Measurements from ENCODE around the gene SKA2. TPM values are rescaled to one million over a fixed set of nuclear protein-coding genes. Genes with fewer than 3 reads are reported as not detected.

Gene SKA2
- total and polyA plus RNA-seq, 5 donors from 2014 or later = 37.7 to 86.7 (median 53.7) TPM

- H3K9me3 ChIP-seq (ENCODE audit: control insufficient read depth in 2 of 2, low read length in 2 of 2) = no peaks in the 10 kb centered on the region
- Mint-ChIP-seq H3K9me3 (no peaks in the 10 kb centered on the region), H3K27me3 (peaks cover 4% of the 10 kb centered on the region), H3K4me1 (peaks cover 12 to 56% (median 22%) of the 10 kb centered on the region in 4 donors), H3K27ac (peak overlapping the region in 2 of 3 donors; percentile 35 to 53), H3K36me3 (no peaks in the 10 kb centered on the region), H3K4me3 (peak overlapping the region in 2 of 4 donors; percentile 19 to 54)
- no peaks in the 10 kb centered on the region for H3K27me3 ChIP-seq (ENCODE audit: control insufficient read depth, insufficient read depth, low read length)
- DNase-seq = no peak
- no peak overlapping the region for H3K4me3 ChIP-seq (ENCODE audit: low read depth, low read length)
- no peak overlapping the region for H3K27ac ChIP-seq (ENCODE audit: insufficient read depth, low read length, poor library complexity, severe bottlenecking)
- no peaks in the 10 kb centered on the region for H3K36me3 ChIP-seq (ENCODE audit: control insufficient read depth, insufficient read depth, low read length)
- peaks cover 19% of the 10 kb centered on the region for H3K4me1 ChIP-seq (ENCODE audit: control insufficient read depth, insufficient read depth, low read length, poor library complexity, severe bottlenecking)
- ATAC-seq (ENCODE audit: low read depth in 2 of 2) = no peak
Observed at GRCh38 chr17:59161477-59161876, 6.5 kb upstream of the SKA2 start.

- Histone ChIP-seq H3K27me3 (ENCODE audit: control insufficient read depth, insufficient read depth, low read length) (no peaks in the 10 kb centered on the region), H3K27ac (ENCODE audit: insufficient read depth, low read length, poor library complexity, severe bottlenecking) (peak overlapping the region; percentile 62), H3K9me3 (ENCODE audit: control insufficient read depth in 2 of 2, low read length in 2 of 2) (no peaks in the 10 kb centered on the region), H3K4me3 (ENCODE audit: low read depth, low read length) (peak overlapping the region; percentile 77), H3K36me3 (ENCODE audit: control insufficient read depth, insufficient read depth, low read length) (no peaks in the 10 kb centered on the region), H3K4me1 (ENCODE audit: control insufficient read depth, insufficient read depth, low read length, poor library complexity, severe bottlenecking) (peaks cover 21% of the 10 kb centered on the region)
- H3K27ac Mint-ChIP-seq = peak overlapping the region; percentile 9 to 92 (median 80)
- no peak for ATAC-seq (ENCODE audit: low read depth in 2 of 2)
- peak in 1 of 3 donors; percentile 62 for DNase-seq
- no peaks in the 10 kb centered on the region for H3K36me3 Mint-ChIP-seq
- H3K4me3 Mint-ChIP-seq = peak overlapping the region in 3 of 4 donors; percentile 44 to 90 (median 72)
- H3K4me1 Mint-ChIP-seq = peaks cover 7 to 48% (median 19%) of the 10 kb centered on the region in 4 donors
- H3K9me3 Mint-ChIP-seq = no peaks in the 10 kb centered on the region
- H3K27me3 Mint-ChIP-seq = peaks cover 4% of the 10 kb centered on the region
Observed at GRCh38 chr17:59160157-59161025, 5.4 kb upstream of the SKA2 start.

- no peaks in the 10 kb centered on the region for H3K27me3 Mint-ChIP-seq
- no peaks in the 10 kb centered on the region for H3K36me3 ChIP-seq (ENCODE audit: control insufficient read depth, insufficient read depth, low read length)
- no peak within 1 kb of the TSS for H3K27ac Mint-ChIP-seq
- H3K4me3 Mint-ChIP-seq = peak within 1 kb of the TSS in 1 of 4 donors; percentile 31
- H3K4me1 ChIP-seq (ENCODE audit: control insufficient read depth, insufficient read depth, low read length, poor library complexity, severe bottlenecking) = peaks cover 54% of the 10 kb centered on the region
- no peaks in the 10 kb centered on the region for H3K27me3 ChIP-seq (ENCODE audit: control insufficient read depth, insufficient read depth, low read length)
- H3K9me3 Mint-ChIP-seq = no peaks in the 10 kb centered on the region
- peak; percentile 94 to 100 (median 98) for DNase-seq
- no peaks in the 10 kb centered on the region for H3K9me3 ChIP-seq (ENCODE audit: control insufficient read depth in 2 of 2, low read length in 2 of 2)
- H3K4me1 Mint-ChIP-seq = peaks cover 20 to 58% (median 42%) of the 10 kb centered on the region in 4 donors
- peak within 1 kb of the TSS; percentile 88 for H3K4me3 ChIP-seq (ENCODE audit: low read depth, low read length)
- H3K36me3 Mint-ChIP-seq = no peaks in the 10 kb centered on the region
- peak; percentile 87 to 88 for ATAC-seq (ENCODE audit: low read depth in 2 of 2)
- H3K27ac ChIP-seq (ENCODE audit: insufficient read depth, low read length, poor library complexity, severe bottlenecking) = peak within 1 kb of the TSS; percentile 79
Observed at GRCh38 chr17:59155439-59156177, 622 bp upstream of the SKA2 start, which contains the start of gene PRR11. PRR11 (plus strand) TSS chr17:59155746; CDS start chr17:59169753, 14,007 bp downstream.

GRCh38 chr17:59154292-59154720, 680 bp downstream of the SKA2 start:
- H3K27me3 ChIP-seq (ENCODE audit: control insufficient read depth, insufficient read depth, low read length) = no peaks in the 10 kb centered on the region

GRCh38 chr17:59152925-59153324, 2.1 kb downstream of the SKA2 start:
- ATAC-seq (ENCODE audit: low read depth in 2 of 2) = no peak
- H3K27me3 Mint-ChIP-seq = no peaks in the 10 kb centered on the region
- H3K9me3 Mint-ChIP-seq = no peaks in the 10 kb centered on the region
- Histone ChIP-seq H3K27me3 (ENCODE audit: control insufficient read depth, insufficient read depth, low read length) (no peaks in the 10 kb centered on the region), H3K4me3 (ENCODE audit: low read depth, low read length) (peak overlapping the region; percentile 88), H3K9me3 (ENCODE audit: control insufficient read depth in 2 of 2, low read length in 2 of 2) (no peaks in the 10 kb centered on the region), H3K4me1 (ENCODE audit: control insufficient read depth, insufficient read depth, low read length, poor library complexity, severe bottlenecking) (peaks cover 60% of the 10 kb centered on the region), H3K36me3 (ENCODE audit: control insufficient read depth, insufficient read depth, low read length) (no peaks in the 10 kb centered on the region), H3K27ac (ENCODE audit: insufficient read depth, low read length, poor library complexity, severe bottlenecking) (peak overlapping the region; percentile 5)
- H3K36me3 Mint-ChIP-seq = no peaks in the 10 kb centered on the region
- peak overlapping the region in 1 of 3 donors; percentile 69 for H3K27ac Mint-ChIP-seq
- no peak for DNase-seq
- peaks cover 15 to 54% (median 44%) of the 10 kb centered on the region in 4 donors for H3K4me1 Mint-ChIP-seq
- H3K4me3 Mint-ChIP-seq = no peak overlapping the region

More at GRCh38 chr17:59154292-59154720, 680 bp downstream of the SKA2 start:
- peak overlapping the region; percentile 88 for H3K4me3 ChIP-seq (ENCODE audit: low read depth, low read length)
- Mint-ChIP-seq H3K4me1 (peaks cover 15 to 57% (median 45%) of the 10 kb centered on the region in 4 donors), H3K9me3 (no peaks in the 10 kb centered on the region), H3K36me3 (no peaks in the 10 kb centered on the region), H3K4me3 (no peak overlapping the region), H3K27me3 (no peaks in the 10 kb centered on the region), H3K27ac (no peak overlapping the region)
- peaks cover 55% of the 10 kb centered on the region for H3K4me1 ChIP-seq (ENCODE audit: control insufficient read depth, insufficient read depth, low read length, poor library complexity, severe bottlenecking)
- ATAC-seq (ENCODE audit: low read depth in 2 of 2) (no peak), DNase-seq (peak; percentile 19 to 62 (median 34))
- peak overlapping the region; percentile 79 for H3K27ac ChIP-seq (ENCODE audit: insufficient read depth, low read length, poor library complexity, severe bottlenecking)
- H3K36me3 ChIP-seq (ENCODE audit: control insufficient read depth, insufficient read depth, low read length) = no peaks in the 10 kb centered on the region
- H3K9me3 ChIP-seq (ENCODE audit: control insufficient read depth in 2 of 2, low read length in 2 of 2) = no peaks in the 10 kb centered on the region

- no peak for ATAC-seq (ENCODE audit: low read depth in 2 of 2)
- Mint-ChIP-seq H3K36me3 (no peaks in the 10 kb centered on the region), H3K27me3 (no peaks in the 10 kb centered on the region), H3K9me3 (no peaks in the 10 kb centered on the region), H3K4me1 (peaks cover 20 to 55% (median 47%) of the 10 kb centered on the region in 4 donors), H3K4me3 (peak overlapping the region; percentile 34 to 85 (median 68)), H3K27ac (peak overlapping the region; percentile 15 to 83 (median 69))
- Histone ChIP-seq H3K27me3 (ENCODE audit: control insufficient read depth, insufficient read depth, low read length) (no peaks in the 10 kb centered on the region), H3K27ac (ENCODE audit: insufficient read depth, low read length, poor library complexity, severe bottlenecking) (peak overlapping the region; percentile 65), H3K36me3 (ENCODE audit: control insufficient read depth, insufficient read depth, low read length) (no peaks in the 10 kb centered on the region), H3K4me3 (ENCODE audit: low read depth, low read length) (peak overlapping the region; percentile 88), H3K9me3 (ENCODE audit: control insufficient read depth in 2 of 2, low read length in 2 of 2) (no peaks in the 10 kb centered on the region), H3K4me1 (ENCODE audit: control insufficient read depth, insufficient read depth, low read length, poor library complexity, severe bottlenecking) (peaks cover 57% of the 10 kb centered on the region)
- no peak for DNase-seq
Observed at GRCh38 chr17:59151591-59151990, 3.4 kb downstream of the SKA2 start.

GRCh38 chr17:59151006-59151405, 4.0 kb downstream of the SKA2 start:
- Histone ChIP-seq H3K4me3 (ENCODE audit: low read depth, low read length) (peak overlapping the region; percentile 88), H3K36me3 (ENCODE audit: control insufficient read depth, insufficient read depth, low read length) (no peaks in the 10 kb centered on the region), H3K27me3 (ENCODE audit: control insufficient read depth, insufficient read depth, low read length) (no peaks in the 10 kb centered on the region), H3K27ac (ENCODE audit: insufficient read depth, low read length, poor library complexity, severe bottlenecking) (peak overlapping the region; percentile 65), H3K4me1 (ENCODE audit: control insufficient read depth, insufficient read depth, low read length, poor library complexity, severe bottlenecking) (peaks cover 51% of the 10 kb centered on the region), H3K9me3 (ENCODE audit: control insufficient read depth in 2 of 2, low read length in 2 of 2) (no peaks in the 10 kb centered on the region)
- Mint-ChIP-seq H3K9me3 (no peaks in the 10 kb centered on the region), H3K4me1 (peaks cover 20 to 57% (median 47%) of the 10 kb centered on the region in 4 donors), H3K4me3 (peak overlapping the region; percentile 29 to 85 (median 54)), H3K27ac (peak overlapping the region in 1 of 3 donors; percentile 83), H3K36me3 (no peaks in the 10 kb centered on the region), H3K27me3 (no peaks in the 10 kb centered on the region)
- no peak for ATAC-seq (ENCODE audit: low read depth in 2 of 2)
- peak in 2 of 3 donors; percentile 39 to 48 for DNase-seq

Data from CD4-positive, CD25-positive, alpha-beta regulatory T cell (primary cell).